DOHH2 (cell line): ENCODE data around the gene CGN.

Experiments
- H3F3A ChIP-seq: fragments of 200-600 bp; sonication (generic), shearing (Covaris generic); 2 replicates; pipeline ENCODE4 v1.6.0; 2016; ENCODE audit warnings: antibody characterized with exemption, mild to moderate bottlenecking; ENCODE audit not compliant: control insufficient read depth, insufficient read depth
- H3K27ac ChIP-seq: fragments of 200-600 bp; sonication (generic); 2 replicates; pipeline ENCODE4 v1.5.1; 2014; ENCODE audit warnings: low read depth, mild to moderate bottlenecking, low read length, moderate library complexity
- H3K27me3 ChIP-seq: fragments of 200-600 bp; sonication (generic); 2 replicates; pipeline ENCODE4 v1.6.1; 2014; ENCODE audit warnings: mild to moderate bottlenecking, low read length, mixed read lengths; ENCODE audit not compliant: control insufficient read depth
- H3K36me3 ChIP-seq: fragments of 200-600 bp; sonication (generic); 2 replicates; pipeline ENCODE4 v1.6.1; 2014; ENCODE audit warnings: mild to moderate bottlenecking, low read length, moderate library complexity, mixed read lengths; ENCODE audit not compliant: control insufficient read depth
- H3K4me1 ChIP-seq: fragments of 200-600 bp; sonication (generic); 2 replicates; pipeline ENCODE4 v1.6.1; 2014; ENCODE audit warnings: mild to moderate bottlenecking, low read length, mixed read lengths; ENCODE audit not compliant: control insufficient read depth
- H3K4me2 ChIP-seq: fragments of 200-600 bp; sonication (generic); 2 replicates; pipeline ENCODE4 v1.6.0; 2014; ENCODE audit warnings: mild to moderate bottlenecking, low read length, moderate library complexity
- H3K4me3 ChIP-seq: fragments of 200-600 bp; sonication (generic); 2 replicates; pipeline ENCODE4 v1.5.1; 2014; ENCODE audit warnings: mild to moderate bottlenecking, low read length, mixed read lengths
- H3K79me2 ChIP-seq: fragments of 200-600 bp; sonication (generic); 2 replicates; pipeline ENCODE4 v1.6.1; 2014; ENCODE audit warnings: mild to moderate bottlenecking, low read length, mixed read lengths; ENCODE audit not compliant: control insufficient read depth
- H3K9me2 ChIP-seq: fragments of 200-600 bp; sonication (generic); replicated peaks from 2 replicates; pipeline ENCODE4 v1.6.1; 2014; ENCODE audit warnings: mild to moderate bottlenecking, low read length, mixed read lengths; ENCODE audit not compliant: control insufficient read depth
- H3K9me3 ChIP-seq: fragments of 200-600 bp; sonication (generic); 2 replicates; pipeline ENCODE4 v1.6.1; 2014; ENCODE audit warnings: antibody characterized with exemption, low read length, mixed read lengths; ENCODE audit not compliant: control insufficient read depth, insufficient read depth
- H4K20me1 ChIP-seq: fragments of 200-600 bp; sonication (generic); 2 replicates; pipeline ENCODE4 v1.6.0; 2014; ENCODE audit warnings: low read depth, mild to moderate bottlenecking, antibody characterized with exemption, low read length, moderate library complexity; ENCODE audit not compliant: control insufficient read depth, insufficient read depth
- CTCF ChIP-seq: fragments of 200-600 bp; sonication (generic); IDR thresholded peaks from one replicate; pipeline ENCODE4 v1.5.1; 2014; ENCODE audit warnings: antibody characterized with exemption, mild to moderate bottlenecking, low read depth, low read length; ENCODE audit not compliant: poor library complexity, severe bottlenecking
- EZH2phosphoT487 ChIP-seq: fragments of 200-600 bp; sonication (generic); IDR thresholded peaks from 2 replicates; pipeline ENCODE4 v1.6.1; 2017; ENCODE audit warnings: borderline replicate concordance, mild to moderate bottlenecking, antibody characterized with exemption, low read length, moderate library complexity, mixed read lengths

The CGN gene

GRCh38 chr1:151499930-151500329 lies 11.3 kb upstream of the CGN start:
- TF ChIP-seq EZH2phosphoT487 = no peak
- TF ChIP-seq CTCF = no peak
- Histone ChIP-seq H3K36me3 (no peaks in the 10 kb centered on the region), H3K4me3 (no peak overlapping the region), H3K27me3 (peaks cover 7% of the 10 kb centered on the region), H3K4me2 (no peak overlapping the region), H3K79me2 (no peaks in the 10 kb centered on the region), H3F3A (no peaks in the 10 kb centered on the region), H3K9me2 (no peaks in the 10 kb centered on the region), H3K27ac (no peak overlapping the region), H3K9me3 (no peaks in the 10 kb centered on the region), H4K20me1 (no peaks in the 10 kb centered on the region), H3K4me1 (no peaks in the 10 kb centered on the region)

GRCh38 chr1:151501474-151501873 lies 9.7 kb upstream of the CGN start:
- Histone ChIP-seq H3K4me3 (no peak overlapping the region), H3F3A (no peaks in the 10 kb centered on the region), H3K27ac (no peak overlapping the region), H3K36me3 (no peaks in the 10 kb centered on the region), H3K4me2 (no peak overlapping the region), H3K27me3 (peaks cover 12% of the 10 kb centered on the region), H3K79me2 (no peaks in the 10 kb centered on the region), H3K9me2 (no peaks in the 10 kb centered on the region), H3K9me3 (no peaks in the 10 kb centered on the region), H3K4me1 (no peaks in the 10 kb centered on the region), H4K20me1 (no peaks in the 10 kb centered on the region)
- TF ChIP-seq CTCF (peak; percentile 16), EZH2phosphoT487 (no peak)

DNA sequence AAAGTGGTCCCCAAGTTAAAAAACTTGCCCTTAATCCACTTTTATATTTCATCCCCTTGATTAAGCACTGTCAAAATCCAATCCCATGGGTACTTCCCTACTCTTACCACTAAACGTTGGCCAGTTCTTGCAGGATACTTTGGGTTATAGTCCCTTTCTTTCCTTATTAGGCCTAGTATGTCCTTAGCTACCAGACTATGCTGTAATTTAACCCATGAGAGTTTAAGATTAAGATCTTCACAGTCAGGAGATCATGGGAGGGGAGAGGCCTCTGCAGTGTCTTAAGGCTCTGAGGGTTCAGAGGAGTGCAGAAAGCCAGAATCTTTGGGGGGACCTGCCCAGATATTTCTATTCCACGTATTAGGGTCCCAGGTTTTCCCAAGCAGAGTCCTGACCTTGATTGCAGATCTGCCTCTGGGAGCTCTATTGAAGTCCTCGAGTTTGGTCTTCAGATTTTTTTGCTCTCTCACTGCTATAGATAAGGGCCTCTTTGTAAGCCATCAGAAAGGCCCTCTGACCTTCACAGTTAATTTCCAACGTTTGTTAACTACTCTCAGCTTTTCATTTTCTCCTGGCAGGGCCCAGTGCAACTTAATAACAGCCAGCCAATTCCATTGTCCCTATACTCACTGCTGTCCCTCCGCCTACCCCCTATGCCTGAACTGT lies 9.0 kb upstream of the CGN start:
- H3K9me2 ChIP-seq = no peaks in the 10 kb centered on the region
- no peak overlapping the region for H3K4me2 ChIP-seq
- H4K20me1 ChIP-seq = no peaks in the 10 kb centered on the region
- no peaks in the 10 kb centered on the region for H3K36me3 ChIP-seq
- H3K4me1 ChIP-seq = no peaks in the 10 kb centered on the region
- H3K27me3 ChIP-seq = peaks cover 14% of the 10 kb centered on the region
- H3F3A ChIP-seq = no peaks in the 10 kb centered on the region
- no peaks in the 10 kb centered on the region for H3K79me2 ChIP-seq
- TF ChIP-seq CTCF (no peak), EZH2phosphoT487 (no peak)
- no peak overlapping the region for H3K4me3 ChIP-seq
- no peaks in the 10 kb centered on the region for H3K9me3 ChIP-seq
- H3K27ac ChIP-seq = no peak overlapping the region
